Adrenal gland (tissue), 12 donors: ENCODE measurements around the gene RFX7. TPM values are rescaled to one million over a fixed set of nuclear protein-coding genes. Genes with fewer than 3 reads are reported as not detected.

Source experiments
- DNase-seq, 7 donors: peaks; one replicate each; pipeline ENCODE4 v3.0.0-alpha.2; 2019 to 2020
- H3K27ac ChIP-seq, 5 donors: fragments of 200-600 bp; sonication (generic) in 4 of 5; 1 replicate in 3 of 5; 2 replicates in 2 of 5; pipeline versions ENCODE4 v1.5.1 to v1.8.0; 2016 to 2020; ENCODE audit warnings: mild to moderate bottlenecking in 1 of 5
- H3K27me3 ChIP-seq: fragments of 200-600 bp; 2 replicates; pipeline ENCODE4 v1.8.0; 2021
- H3K36me3 ChIP-seq, 2 donors: fragments of 200-600 bp; replicated peaks in 1 of 2; 1 replicate in 1 of 2; 2 replicates in 1 of 2; pipeline versions ENCODE4 v1.5.1 to v1.8.0; 2018 to 2022
- H3K4me1 ChIP-seq, 2 donors: fragments of 200-600 bp; replicated peaks in 1 of 2; 1 replicate in 1 of 2; 2 replicates in 1 of 2; pipeline versions ENCODE4 v1.5.1 to v1.8.0; 2018 to 2021
- H3K4me3 ChIP-seq, 4 donors: fragments of 200-600 bp; sonication (generic) in 3 of 4; one replicate each; pipeline ENCODE4 v1.5.1; 2016 to 2018
- H3K9me3 ChIP-seq, 3 donors: fragments of 200-600 bp; sonication (generic) in 1 of 3; replicated peaks in 1 of 3; 1 replicate in 2 of 3; 2 replicates in 1 of 3; pipeline versions ENCODE4 v1.5.1 to v1.8.0; 2016 to 2021
- POLR2A ChIP-seq, 2 donors: fragments of 450-650 bp; IDR thresholded peaks; one replicate each; pipeline ENCODE4 v1.6.1; 2017; ENCODE audit warnings: antibody characterized with exemption in 2 of 2, mild to moderate bottlenecking in 2 of 2, moderate library complexity in 1 of 2
- WGBS, 4 donors: extraction: QIAGEN DNeasy Blood & Tissue Kit in 2 of 4; methylation state at CpG; one replicate each; pipeline versions ENCODE4 v1.1.5 to v1.1.7; 2013 to 2017; 5-methylcytosine and 5-hydroxymethylcytosine counted together
- intact Hi-C, 2 donors: fragments of 100-400 bp; cut with DNase I; formaldehyde crosslinking; loops; one replicate each; pipeline versions ENCODE4 v1.14.1 to v1.15.0; 2022 to 2023
- polyA plus RNA-seq, 3 donors: library from polyadenylated mRNA; stranded (reverse); fragments of 200-250 nt in 2 of 3; fragments of 350-450 nt in 1 of 3; fragmentation: Illumina TruSeq in 1 of 3; extraction: RNeasy Lipid Tissue Mini Kit (QIAGEN cat#74804) in 1 of 3; gene quantifications; one replicate each; pipeline ENCODE4 v1.2.3, GENCODE V29; 2013 to 2014
- total RNA-seq, 9 donors: library from RNA; depleted of rRNA in 4 of 9; stranded (reverse); fragments of >200 nt in 4 of 9; fragments of 120-200 nt in 1 of 9; fragmentation: NEBNext Ultra II Directional in 1 of 9; extraction: Animal tissue kit (Norgen Biotek cat#: 25700) in 1 of 9; gene quantifications; one replicate each; pipeline versions ENCODE4 v1.1.0 to v1.2.4, GENCODE V29; 2013 to 2023
- TF ChIP-seq, protein P1 (sequence below), 6 experiments: fragments of 450-650 bp in 4 of 6; fragments of 200-600 bp in 2 of 6; sonication (generic) in 1 of 6; IDR thresholded peaks; 1 replicate in 5 of 6; 2 replicates in 1 of 6; pipeline versions ENCODE4 v1.5.1 to v1.8.0; 2016 to 2021; ENCODE audit warnings: antibody characterized with exemption in 6 of 6, mild to moderate bottlenecking in 2 of 6, moderate library complexity in 1 of 6
- donor health status: healthy with polysubstance abuse.
- donor health status: Bipolar disorder and iron deficiency.
- donor health status: DM: yes; HTN: yes; CAD: no.
- donor health status: DM: no; HTN: no; CAD: no.
- donor health status: DM: no; HTN: no; CAD: no.
- donor health status: DM: yes; HTN: yes; CAD: no.

Gene RFX7
- total and polyA plus RNA-seq, 12 donors = 3.3 to 51.6 (median 15.9) TPM

DNA sequence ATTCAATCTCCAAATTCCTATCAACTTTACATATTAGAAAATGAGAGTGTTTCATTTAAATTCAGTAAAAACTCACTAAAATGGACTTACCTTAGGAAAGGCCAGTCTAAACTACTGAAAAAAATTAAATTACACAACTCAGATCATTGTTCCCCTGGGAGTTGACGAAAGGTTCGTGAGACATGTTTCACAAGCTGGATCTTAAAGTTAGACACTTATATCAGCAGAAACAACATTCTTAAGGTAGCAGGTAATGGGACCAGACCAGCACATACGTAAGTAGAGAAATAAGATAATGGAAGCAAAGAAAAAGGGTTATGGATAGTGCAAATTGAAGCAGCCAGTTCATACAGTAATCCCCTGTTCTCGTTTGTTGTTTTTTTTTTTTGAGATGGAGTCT, 8.9 kb downstream of the RFX7 start:
- no peak overlapping the region for H3K4me3 ChIP-seq
- H3K36me3 ChIP-seq = no peaks in the 10 kb centered on the region
- H3K9me3 ChIP-seq = peaks cover 0 to 16% (median 0%) of the 10 kb centered on the region in 3 donors
- 73 to 96% (median 85%) methylated on average over 4 of the region's 4 CpGs for WGBS, 4 donors
- H3K4me1 ChIP-seq = peaks cover 0 to 35% of the 10 kb centered on the region in 2 donors
- no peak for DNase-seq
- intact Hi-C loops = no loop called here
- no peak for TF ChIP-seq POLR2A (IDR thresholded peaks at IDR 0.05)
- TF ChIP-seq, protein P1, sequence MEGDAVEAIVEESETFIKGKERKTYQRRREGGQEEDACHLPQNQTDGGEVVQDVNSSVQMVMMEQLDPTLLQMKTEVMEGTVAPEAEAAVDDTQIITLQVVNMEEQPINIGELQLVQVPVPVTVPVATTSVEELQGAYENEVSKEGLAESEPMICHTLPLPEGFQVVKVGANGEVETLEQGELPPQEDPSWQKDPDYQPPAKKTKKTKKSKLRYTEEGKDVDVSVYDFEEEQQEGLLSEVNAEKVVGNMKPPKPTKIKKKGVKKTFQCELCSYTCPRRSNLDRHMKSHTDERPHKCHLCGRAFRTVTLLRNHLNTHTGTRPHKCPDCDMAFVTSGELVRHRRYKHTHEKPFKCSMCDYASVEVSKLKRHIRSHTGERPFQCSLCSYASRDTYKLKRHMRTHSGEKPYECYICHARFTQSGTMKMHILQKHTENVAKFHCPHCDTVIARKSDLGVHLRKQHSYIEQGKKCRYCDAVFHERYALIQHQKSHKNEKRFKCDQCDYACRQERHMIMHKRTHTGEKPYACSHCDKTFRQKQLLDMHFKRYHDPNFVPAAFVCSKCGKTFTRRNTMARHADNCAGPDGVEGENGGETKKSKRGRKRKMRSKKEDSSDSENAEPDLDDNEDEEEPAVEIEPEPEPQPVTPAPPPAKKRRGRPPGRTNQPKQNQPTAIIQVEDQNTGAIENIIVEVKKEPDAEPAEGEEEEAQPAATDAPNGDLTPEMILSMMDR (IDR thresholded peaks at IDR 0.05) = no peak
- H3K27me3 ChIP-seq = no peaks in the 10 kb centered on the region
- H3K27ac ChIP-seq = no peak overlapping the region

DNA sequence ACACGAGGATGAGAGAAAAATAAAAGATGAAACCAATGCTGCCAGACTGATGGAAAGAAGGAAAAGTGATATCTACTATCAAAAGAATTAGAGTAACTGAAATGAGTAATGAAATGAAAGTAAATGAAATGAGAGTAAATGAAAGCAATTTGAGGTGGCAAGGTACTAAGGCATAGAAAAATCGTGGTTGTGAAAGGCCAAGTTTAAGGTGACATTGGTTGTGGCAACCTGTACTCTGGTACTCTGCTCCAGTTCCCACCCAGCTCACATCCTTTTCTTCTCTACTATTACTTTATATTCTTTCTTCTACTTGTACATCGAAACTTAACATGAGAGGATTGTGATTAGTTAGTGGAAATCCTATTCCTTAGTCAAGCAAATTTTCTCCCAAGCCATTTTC, 10.1 kb downstream of the RFX7 start:
- TF ChIP-seq, protein P1 (IDR thresholded peaks at IDR 0.05) = no peak
- TF ChIP-seq POLR2A (IDR thresholded peaks at IDR 0.05) = no peak
- no peaks in the 10 kb centered on the region for H3K36me3 ChIP-seq
- no peaks in the 10 kb centered on the region for H3K27me3 ChIP-seq
- intact Hi-C loops = no loop called here
- H3K4me1 ChIP-seq = peaks cover 0 to 34% of the 10 kb centered on the region in 2 donors
- H3K9me3 ChIP-seq = peaks cover 0 to 17% (median 0%) of the 10 kb centered on the region in 3 donors
- WGBS, 4 donors = 92 to 99% (median 97%) methylated on average over 3 of the region's 3 CpGs
- H3K27ac ChIP-seq = no peak overlapping the region
- H3K4me3 ChIP-seq = no peak overlapping the region
- no peak for DNase-seq

DNA sequence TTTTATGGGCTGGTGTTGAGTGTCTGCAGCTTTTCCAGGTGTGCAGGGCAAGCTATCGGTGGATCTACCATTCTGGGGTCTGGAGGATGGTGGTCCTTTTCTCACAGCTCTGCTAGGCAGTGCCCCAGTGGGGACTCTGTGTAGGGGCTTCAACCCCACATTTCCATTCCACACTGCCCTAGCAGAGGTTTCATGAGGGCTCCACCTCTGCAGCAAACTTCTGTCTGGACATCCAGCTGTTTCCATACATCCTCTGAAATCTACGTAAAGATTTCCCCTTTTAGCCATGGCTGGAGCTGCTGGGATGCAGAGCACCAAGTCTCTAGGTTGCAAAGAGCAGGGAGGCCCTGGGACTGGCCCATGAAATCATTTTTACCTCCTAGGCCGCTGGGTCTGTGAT, 11.6 kb downstream of the RFX7 start:
- H3K27ac ChIP-seq = no peak overlapping the region
- no peaks in the 10 kb centered on the region for H3K36me3 ChIP-seq
- peaks cover 0 to 30% (median 6%) of the 10 kb centered on the region in 3 donors for H3K9me3 ChIP-seq
- intact Hi-C loops = no loop called here
- H3K4me3 ChIP-seq = no peak overlapping the region
- no peaks in the 10 kb centered on the region for H3K27me3 ChIP-seq
- no peak for DNase-seq
- 93 to 99% (median 97%) methylated on average over 2 to 3 of the region's 3 CpGs for WGBS, 4 donors
- no peak for TF ChIP-seq POLR2A (IDR thresholded peaks at IDR 0.05)
- TF ChIP-seq, protein P1 (IDR thresholded peaks at IDR 0.05) = no peak
- peaks cover 0 to 26% of the 10 kb centered on the region in 2 donors for H3K4me1 ChIP-seq

DNA sequence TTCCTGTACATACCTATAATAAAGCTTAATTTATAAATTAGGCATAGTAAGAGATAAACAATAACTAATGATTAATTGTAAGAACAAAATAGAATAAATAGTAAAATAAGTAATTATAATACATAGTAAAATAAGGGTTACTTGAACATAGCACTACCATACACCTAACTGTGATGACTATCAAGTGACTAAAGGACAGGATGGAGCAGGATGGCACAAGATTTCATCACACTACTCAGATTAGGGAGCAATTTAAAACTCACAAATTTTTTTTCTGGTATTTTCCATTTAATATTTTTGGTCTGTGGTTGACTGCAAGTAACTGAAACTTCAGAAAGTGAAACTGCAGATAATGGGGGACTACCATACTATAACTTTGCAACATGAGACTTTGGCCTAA, 14.8 kb downstream of the RFX7 start:
- Histone ChIP-seq H3K4me3 (no peak overlapping the region), H3K27ac (no peak overlapping the region), H3K9me3 (peaks cover 0 to 31% (median 6%) of the 10 kb centered on the region in 3 donors), H3K27me3 (no peaks in the 10 kb centered on the region), H3K36me3 (no peaks in the 10 kb centered on the region), H3K4me1 (peaks cover 6% of the 10 kb centered on the region in 2 donors)
- TF ChIP-seq, protein P1 (IDR thresholded peaks at IDR 0.05) = no peak
- no peak for TF ChIP-seq POLR2A (IDR thresholded peaks at IDR 0.05)
- intact Hi-C loops = no loop called here
- DNase-seq = no peak
